Measurements from ENCODE around the gene CACNA2D3.

The CACNA2D3 gene

GRCh38 chr3:54191220-54191619 lies 68.9 kb downstream of the CACNA2D3 start:
- no peak overlapping the region for H3K4me3 ChIP-seq (ENCODE audit: low read length)
- no peaks in the 10 kb centered on the region for H3K9me3 ChIP-seq (ENCODE audit: low read length)

GRCh38 chr3:54192026-54192425 lies 69.7 kb downstream of the CACNA2D3 start:
- no peaks in the 10 kb centered on the region for H3K9me3 ChIP-seq (ENCODE audit: low read length)
- no peak overlapping the region for H2AFZ ChIP-seq (ENCODE audit: low read depth, low read length)
- peaks cover 10% of the 10 kb centered on the region for H3K4me1 ChIP-seq (ENCODE audit: insufficient read depth, low read length)
- no peak overlapping the region for H3K4me3 ChIP-seq (ENCODE audit: low read length)
- no peaks in the 10 kb centered on the region for H3K36me3 ChIP-seq (ENCODE audit: insufficient read depth, low read length)
- H3K27me3 ChIP-seq (ENCODE audit: insufficient read depth, low read length): no peaks in the 10 kb centered on the region

More at GRCh38 chr3:54191220-54191619, 68.9 kb downstream of the CACNA2D3 start:
- Histone ChIP-seq H2AFZ (ENCODE audit: low read depth, low read length) (no peak overlapping the region), H3K36me3 (ENCODE audit: insufficient read depth, low read length) (no peaks in the 10 kb centered on the region), H3K27me3 (ENCODE audit: insufficient read depth, low read length) (no peaks in the 10 kb centered on the region), H3K4me1 (ENCODE audit: insufficient read depth, low read length) (peaks cover 5% of the 10 kb centered on the region)

- Histone ChIP-seq H2AFZ (ENCODE audit: low read depth, low read length) (no peak overlapping the region), H3K36me3 (ENCODE audit: insufficient read depth, low read length) (no peaks in the 10 kb centered on the region), H3K4me1 (ENCODE audit: insufficient read depth, low read length) (peaks cover 10% of the 10 kb centered on the region), H3K9me3 (ENCODE audit: low read length) (no peaks in the 10 kb centered on the region), H3K27me3 (ENCODE audit: insufficient read depth, low read length) (no peaks in the 10 kb centered on the region), H3K4me3 (ENCODE audit: low read length) (no peak overlapping the region)
Observed at GRCh38 chr3:54193093-54193492, 70.7 kb downstream of the CACNA2D3 start.

- Histone ChIP-seq H3K36me3 (ENCODE audit: insufficient read depth, low read length) (no peaks in the 10 kb centered on the region), H3K27me3 (ENCODE audit: insufficient read depth, low read length) (no peaks in the 10 kb centered on the region), H3K4me1 (ENCODE audit: insufficient read depth, low read length) (peaks cover 10% of the 10 kb centered on the region), H3K4me3 (ENCODE audit: low read length) (no peak overlapping the region), H2AFZ (ENCODE audit: low read depth, low read length) (no peak overlapping the region), H3K9me3 (ENCODE audit: low read length) (no peaks in the 10 kb centered on the region)
Observed at GRCh38 chr3:54196360-54196991, 74.1 kb downstream of the CACNA2D3 start.

GRCh38 chr3:54197509-54197908 lies 75.2 kb downstream of the CACNA2D3 start:
- no peaks in the 10 kb centered on the region for H3K9me3 ChIP-seq (ENCODE audit: low read length)

GRCh38 chr3:54198556-54198955 lies 76.2 kb downstream of the CACNA2D3 start:
- Histone ChIP-seq H3K9me3 (ENCODE audit: low read length) (no peaks in the 10 kb centered on the region), H3K4me1 (ENCODE audit: insufficient read depth, low read length) (peaks cover 10% of the 10 kb centered on the region), H3K36me3 (ENCODE audit: insufficient read depth, low read length) (no peaks in the 10 kb centered on the region), H2AFZ (ENCODE audit: low read depth, low read length) (no peak overlapping the region), H3K4me3 (ENCODE audit: low read length) (no peak overlapping the region), H3K27me3 (ENCODE audit: insufficient read depth, low read length) (no peaks in the 10 kb centered on the region)

More at GRCh38 chr3:54197509-54197908, 75.2 kb downstream of the CACNA2D3 start:
- Histone ChIP-seq H3K4me1 (ENCODE audit: insufficient read depth, low read length) (peaks cover 10% of the 10 kb centered on the region), H3K27me3 (ENCODE audit: insufficient read depth, low read length) (no peaks in the 10 kb centered on the region), H2AFZ (ENCODE audit: low read depth, low read length) (no peak overlapping the region), H3K36me3 (ENCODE audit: insufficient read depth, low read length) (no peaks in the 10 kb centered on the region), H3K4me3 (ENCODE audit: low read length) (no peak overlapping the region)

- Histone ChIP-seq H3K36me3 (ENCODE audit: insufficient read depth, low read length) (no peaks in the 10 kb centered on the region), H3K9me3 (ENCODE audit: low read length) (no peaks in the 10 kb centered on the region), H3K4me1 (ENCODE audit: insufficient read depth, low read length) (no peaks in the 10 kb centered on the region), H3K4me3 (ENCODE audit: low read length) (no peak overlapping the region), H3K27me3 (ENCODE audit: insufficient read depth, low read length) (no peaks in the 10 kb centered on the region), H2AFZ (ENCODE audit: low read depth, low read length) (no peak overlapping the region)
Observed at GRCh38 chr3:54202054-54202453, 79.7 kb downstream of the CACNA2D3 start.

- H3K9me3 ChIP-seq (ENCODE audit: low read length): no peaks in the 10 kb centered on the region
- no peaks in the 10 kb centered on the region for H3K36me3 ChIP-seq (ENCODE audit: insufficient read depth, low read length)
- no peak overlapping the region for H2AFZ ChIP-seq (ENCODE audit: low read depth, low read length)
- H3K27me3 ChIP-seq (ENCODE audit: insufficient read depth, low read length): no peaks in the 10 kb centered on the region
- H3K4me1 ChIP-seq (ENCODE audit: insufficient read depth, low read length): no peaks in the 10 kb centered on the region
- no peak overlapping the region for H3K4me3 ChIP-seq (ENCODE audit: low read length)
Observed at GRCh38 chr3:54202651-54203248, 80.4 kb downstream of the CACNA2D3 start.

GRCh38 chr3:54206874-54207273 lies 84.5 kb downstream of the CACNA2D3 start:
- Histone ChIP-seq H3K4me1 (ENCODE audit: insufficient read depth, low read length) (no peaks in the 10 kb centered on the region), H3K4me3 (ENCODE audit: low read length) (no peak overlapping the region), H3K27me3 (ENCODE audit: insufficient read depth, low read length) (no peaks in the 10 kb centered on the region), H2AFZ (ENCODE audit: low read depth, low read length) (no peak overlapping the region), H3K9me3 (ENCODE audit: low read length) (no peaks in the 10 kb centered on the region), H3K36me3 (ENCODE audit: insufficient read depth, low read length) (no peaks in the 10 kb centered on the region)

- Histone ChIP-seq H3K4me3 (ENCODE audit: low read length) (no peak overlapping the region), H3K36me3 (ENCODE audit: insufficient read depth, low read length) (no peaks in the 10 kb centered on the region), H3K27me3 (ENCODE audit: insufficient read depth, low read length) (no peaks in the 10 kb centered on the region), H3K9me3 (ENCODE audit: low read length) (no peaks in the 10 kb centered on the region), H2AFZ (ENCODE audit: low read depth, low read length) (no peak overlapping the region), H3K4me1 (ENCODE audit: insufficient read depth, low read length) (no peaks in the 10 kb centered on the region)
Observed at GRCh38 chr3:54211097-54211496, 88.7 kb downstream of the CACNA2D3 start.

GRCh38 chr3:54212723-54213122 lies 90.4 kb downstream of the CACNA2D3 start:
- Histone ChIP-seq H3K36me3 (ENCODE audit: insufficient read depth, low read length) (no peaks in the 10 kb centered on the region), H3K9me3 (ENCODE audit: low read length) (no peaks in the 10 kb centered on the region), H3K4me3 (ENCODE audit: low read length) (no peak overlapping the region), H3K4me1 (ENCODE audit: insufficient read depth, low read length) (no peaks in the 10 kb centered on the region), H2AFZ (ENCODE audit: low read depth, low read length) (no peak overlapping the region), H3K27me3 (ENCODE audit: insufficient read depth, low read length) (no peaks in the 10 kb centered on the region)

GRCh38 chr3:54213907-54214306 lies 91.6 kb downstream of the CACNA2D3 start:
- Histone ChIP-seq H3K36me3 (ENCODE audit: insufficient read depth, low read length) (no peaks in the 10 kb centered on the region), H3K27me3 (ENCODE audit: insufficient read depth, low read length) (no peaks in the 10 kb centered on the region), H3K9me3 (ENCODE audit: low read length) (no peaks in the 10 kb centered on the region), H3K4me3 (ENCODE audit: low read length) (no peak overlapping the region), H2AFZ (ENCODE audit: low read depth, low read length) (no peak overlapping the region), H3K4me1 (ENCODE audit: insufficient read depth, low read length) (no peaks in the 10 kb centered on the region)

- H3K4me1 ChIP-seq (ENCODE audit: insufficient read depth, low read length): no peaks in the 10 kb centered on the region
- H2AFZ ChIP-seq (ENCODE audit: low read depth, low read length): no peak overlapping the region
- no peak overlapping the region for H3K4me3 ChIP-seq (ENCODE audit: low read length)
- H3K36me3 ChIP-seq (ENCODE audit: insufficient read depth, low read length): no peaks in the 10 kb centered on the region
- no peaks in the 10 kb centered on the region for H3K27me3 ChIP-seq (ENCODE audit: insufficient read depth, low read length)
- H3K9me3 ChIP-seq (ENCODE audit: low read length): no peaks in the 10 kb centered on the region
Observed at GRCh38 chr3:54214845-54215244, 92.5 kb downstream of the CACNA2D3 start.

- Histone ChIP-seq H3K36me3 (ENCODE audit: insufficient read depth, low read length) (no peaks in the 10 kb centered on the region), H2AFZ (ENCODE audit: low read depth, low read length) (no peak overlapping the region), H3K9me3 (ENCODE audit: low read length) (no peaks in the 10 kb centered on the region), H3K4me1 (ENCODE audit: insufficient read depth, low read length) (no peaks in the 10 kb centered on the region), H3K4me3 (ENCODE audit: low read length) (no peak overlapping the region), H3K27me3 (ENCODE audit: insufficient read depth, low read length) (no peaks in the 10 kb centered on the region)
Observed at GRCh38 chr3:54215521-54215920, 93.2 kb downstream of the CACNA2D3 start.
